HG03064 (cell line): ENCODE measurements around the gene IGHMBP2.

Source experiments
- ATAC-seq: cut with Tn5 transposase; IDR thresholded peaks from one replicate; pipeline ENCODE4 v1.9.1; 2021; ENCODE audit warnings: low read depth; ENCODE audit not compliant: unreplicated experiment

IGHMBP2 gene

DNA sequence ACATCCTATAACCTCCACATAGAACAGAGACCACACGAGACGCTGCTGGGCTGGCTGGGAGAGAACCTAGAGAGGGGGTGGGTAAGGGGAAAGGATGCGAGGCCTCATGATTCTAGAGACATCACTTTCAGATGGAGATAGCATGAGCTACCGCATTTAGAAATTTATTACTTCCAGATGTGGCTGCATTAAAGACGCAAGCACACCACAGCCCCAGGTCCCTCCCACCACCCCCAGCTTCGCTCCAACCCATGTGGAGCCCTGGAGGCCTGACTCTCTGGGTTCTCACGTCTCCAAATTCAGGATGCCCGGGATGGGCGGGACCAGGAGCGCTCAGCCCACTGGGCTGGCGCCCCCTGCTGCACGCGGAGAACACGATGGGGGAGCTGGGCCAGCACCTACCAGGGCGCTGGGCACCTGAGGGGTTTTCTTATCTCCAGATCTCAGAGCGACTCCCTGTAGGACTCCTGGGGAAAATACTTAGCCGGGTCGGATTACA lies 13.7 kb upstream of the IGHMBP2 start:
- no peak for ATAC-seq

DNA sequence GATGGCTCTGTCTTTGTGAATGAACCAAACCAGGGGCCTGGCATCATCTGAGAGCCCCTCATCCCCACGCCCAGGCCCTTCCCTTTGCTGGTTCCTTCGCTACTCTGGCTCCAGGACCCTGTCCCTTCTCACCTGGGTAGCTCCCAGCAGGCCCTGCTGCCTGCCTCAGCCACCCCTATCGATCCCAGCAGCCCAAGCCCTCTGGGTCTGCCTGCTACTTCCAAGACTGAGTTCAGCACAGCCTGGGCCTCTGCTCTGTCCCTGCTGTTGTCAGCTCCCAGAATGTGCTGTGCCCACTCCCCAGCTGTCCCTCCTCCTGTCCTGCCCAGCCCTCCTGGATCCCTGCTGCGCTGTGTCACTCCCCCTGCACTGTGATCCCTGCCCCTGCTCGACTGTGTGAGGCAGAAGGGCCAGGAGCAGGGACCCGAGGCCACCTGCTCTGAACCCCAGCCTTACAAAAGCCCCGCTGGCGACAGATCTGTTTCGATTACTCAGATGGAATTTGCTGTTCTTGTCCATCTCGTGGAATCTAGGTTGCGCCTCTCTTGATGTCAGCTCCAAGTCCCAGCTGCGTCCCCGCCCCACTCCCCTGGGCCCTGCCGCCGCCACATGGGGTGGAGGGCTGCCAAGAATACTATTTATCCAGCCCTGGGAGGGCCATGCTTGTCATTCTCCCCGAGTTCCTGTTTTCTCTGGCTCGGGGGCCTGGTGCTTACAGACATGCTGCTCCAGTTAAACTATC lies 13.0 kb upstream of the IGHMBP2 start:
- ATAC-seq: no peak

DNA sequence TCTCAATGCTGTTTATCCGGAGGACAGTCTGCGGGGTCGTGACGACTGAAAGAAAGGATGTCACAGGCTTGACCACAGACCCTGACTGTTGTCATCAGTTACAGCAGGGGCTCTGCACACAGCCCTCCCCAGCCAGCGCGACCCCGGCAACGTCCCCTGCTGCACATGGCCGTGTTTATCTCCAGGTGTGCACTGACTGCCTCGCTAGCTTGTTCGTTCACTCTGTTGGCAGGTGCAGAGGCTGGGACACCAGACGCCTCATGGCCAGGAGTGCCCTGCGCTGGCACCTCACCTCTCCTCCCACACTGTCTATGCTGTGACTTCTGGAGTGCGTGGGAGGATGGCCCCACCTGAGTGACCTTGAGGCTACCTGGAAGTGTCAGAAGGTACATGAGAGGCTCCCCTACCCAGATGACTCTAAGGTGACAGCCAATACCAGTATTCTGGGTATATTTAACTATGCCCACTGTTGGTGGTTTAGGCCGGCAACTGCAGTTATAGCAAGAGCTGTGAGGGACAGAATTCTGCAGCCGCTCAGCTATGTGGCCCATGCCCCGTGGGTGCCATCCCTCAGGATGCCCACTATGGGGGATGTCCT lies 12.2 kb upstream of the IGHMBP2 start:
- no peak for ATAC-seq

DNA sequence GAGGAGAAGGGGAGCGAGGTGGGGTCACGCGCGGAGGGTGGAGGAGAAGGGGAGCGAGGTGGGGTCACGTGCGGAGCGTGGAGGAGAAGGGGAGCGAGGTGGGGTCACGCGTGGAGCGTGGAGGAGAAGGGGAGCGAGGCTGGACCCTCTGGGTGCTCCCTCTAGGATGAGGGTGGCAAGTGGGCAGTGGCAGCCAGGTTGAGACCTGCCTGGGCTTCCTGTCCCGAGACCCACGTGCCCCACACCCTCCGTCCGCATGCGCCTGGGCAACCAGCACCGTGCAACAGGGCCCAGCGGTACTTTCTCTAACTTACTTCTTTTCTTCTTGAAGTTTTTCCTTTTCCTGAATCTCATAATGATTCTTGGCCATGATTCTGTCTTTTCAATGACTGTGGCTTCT lies 11.1 kb upstream of the IGHMBP2 start:
- ATAC-seq: no peak

DNA sequence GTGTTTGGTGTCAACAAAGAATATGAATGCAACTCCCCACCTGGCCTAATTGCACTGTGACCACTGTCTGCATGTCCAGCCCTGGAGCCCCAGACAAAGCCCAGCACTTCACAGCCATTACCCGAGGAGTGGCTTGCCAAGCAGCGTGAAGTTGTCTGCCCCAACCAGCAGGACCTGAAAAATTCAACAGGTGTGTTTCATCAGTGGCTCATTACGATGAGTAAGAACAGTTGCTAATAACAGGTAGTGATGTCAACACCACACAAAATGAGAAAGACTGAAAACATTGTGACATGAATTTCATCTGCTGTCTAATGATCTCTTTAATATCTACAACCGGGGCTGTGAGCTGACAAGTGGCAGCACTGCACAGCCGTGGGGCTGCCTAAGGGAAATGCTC lies 10.4 kb upstream of the IGHMBP2 start:
- no peak for ATAC-seq

DNA sequence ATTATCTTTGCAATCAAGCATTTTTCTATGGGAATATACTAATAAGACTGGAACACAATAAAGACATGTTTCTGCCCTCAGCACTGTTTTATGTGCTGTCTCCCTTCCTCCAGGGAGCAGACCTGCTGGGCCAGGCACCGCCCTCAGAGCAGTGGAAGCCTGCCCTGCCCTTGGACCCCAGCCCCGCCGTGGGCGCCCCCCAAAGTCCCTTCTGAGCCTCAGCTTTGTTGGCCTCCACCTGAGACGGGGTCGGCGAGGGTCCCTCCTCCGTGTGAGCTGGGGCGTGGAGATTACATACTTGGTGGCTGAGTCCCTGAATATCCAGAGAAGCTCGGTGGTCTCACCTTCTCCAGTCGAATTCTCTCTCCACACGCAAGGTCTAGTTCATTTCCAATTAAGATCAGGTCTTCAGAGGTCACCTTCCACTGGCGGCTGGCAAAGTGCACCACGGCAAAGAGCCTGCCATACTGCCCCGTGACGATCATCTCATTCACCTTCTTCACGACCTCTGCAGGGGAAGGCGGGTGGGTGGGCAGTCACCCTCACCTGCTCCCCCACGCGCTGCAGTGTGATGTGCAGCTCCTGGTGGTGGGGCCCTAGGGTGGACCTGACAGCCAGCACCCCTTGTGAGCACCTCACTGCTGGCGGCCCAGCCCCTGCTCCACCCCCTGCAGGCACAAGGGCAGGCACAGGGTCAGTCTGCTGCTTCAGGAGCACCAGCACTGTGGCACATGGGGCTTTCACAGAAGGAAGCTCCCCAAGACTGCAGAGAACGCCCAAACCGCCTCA lies 7.3 kb upstream of the IGHMBP2 start:
- no peak for ATAC-seq

DNA sequence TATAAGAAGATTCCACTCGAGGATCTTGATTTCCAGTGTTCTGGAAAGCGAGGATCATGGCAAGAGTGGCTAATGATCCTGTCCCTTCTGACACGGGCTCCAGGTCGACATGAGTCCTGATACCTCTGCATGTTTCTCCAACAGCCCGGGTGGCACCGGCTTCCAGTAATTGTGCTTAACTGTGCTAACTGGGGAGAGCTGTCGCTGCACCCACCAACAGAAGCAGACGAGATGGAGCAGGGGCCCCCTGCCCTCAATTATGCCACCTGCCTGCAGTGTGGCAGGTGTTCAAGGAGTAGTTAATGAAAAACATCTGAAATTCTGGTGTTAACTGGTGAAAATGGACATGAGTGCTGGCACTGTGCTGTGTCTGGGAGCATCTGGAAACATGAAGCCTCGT lies 6.2 kb upstream of the IGHMBP2 start:
- no peak for ATAC-seq

DNA sequence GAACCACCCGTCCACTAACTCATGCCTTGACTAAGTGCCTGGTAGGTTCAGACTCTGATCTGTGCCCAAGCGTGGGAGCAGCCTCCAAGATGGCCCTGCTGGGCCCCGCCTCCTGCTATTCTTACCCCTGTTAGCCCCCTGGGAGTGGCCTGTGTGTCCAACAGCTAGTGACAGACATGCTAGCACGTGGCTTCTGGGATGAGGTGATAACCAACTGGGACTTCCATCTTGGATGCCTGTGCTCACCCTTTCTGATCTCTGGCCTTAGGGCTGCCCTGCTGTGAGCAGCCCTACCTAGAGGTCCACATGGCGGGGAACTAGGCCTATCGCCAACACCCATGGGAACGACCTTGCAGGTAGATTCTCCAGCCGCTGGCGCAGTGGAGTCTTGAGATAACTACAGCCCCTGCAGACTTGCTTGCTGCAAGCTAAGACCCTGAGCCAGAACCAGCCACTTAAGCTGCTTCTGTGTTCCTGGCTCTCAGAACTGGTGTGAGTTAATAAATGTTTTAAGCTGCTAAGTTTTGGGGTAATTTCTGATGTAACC lies 2.8 kb upstream of the IGHMBP2 start:
- no peak for ATAC-seq

DNA sequence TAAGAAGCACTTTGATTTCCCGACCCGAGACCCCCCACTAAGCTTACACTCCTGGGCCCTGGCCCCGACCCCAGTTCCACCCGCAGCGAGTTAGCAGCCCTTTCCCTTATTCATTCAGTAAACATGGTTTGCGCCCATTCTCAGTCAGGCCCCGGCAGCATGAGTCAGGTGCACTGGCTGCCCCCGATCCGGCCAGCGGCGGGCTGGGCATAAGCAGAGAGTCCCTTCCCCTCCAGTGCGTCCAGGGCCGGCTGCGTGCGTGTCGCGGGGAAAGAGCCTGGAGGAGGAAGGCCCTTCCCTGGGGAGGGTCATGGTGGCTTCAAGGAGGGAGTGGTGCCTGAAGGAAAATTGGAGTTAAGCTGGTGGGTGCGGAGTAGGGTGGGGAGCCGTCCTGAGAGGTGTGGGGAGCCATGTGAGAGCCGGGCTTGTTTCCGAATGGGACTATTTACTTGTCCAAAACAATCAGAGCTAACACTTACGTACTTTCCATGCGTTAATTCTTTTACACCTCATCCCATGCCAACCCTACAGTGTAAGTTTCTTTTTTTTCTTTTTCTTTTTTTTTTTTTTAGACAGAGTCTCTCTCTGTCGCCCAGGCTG lies 657 bp downstream of the IGHMBP2 start:
- peak; percentile 15 for ATAC-seq

DNA sequence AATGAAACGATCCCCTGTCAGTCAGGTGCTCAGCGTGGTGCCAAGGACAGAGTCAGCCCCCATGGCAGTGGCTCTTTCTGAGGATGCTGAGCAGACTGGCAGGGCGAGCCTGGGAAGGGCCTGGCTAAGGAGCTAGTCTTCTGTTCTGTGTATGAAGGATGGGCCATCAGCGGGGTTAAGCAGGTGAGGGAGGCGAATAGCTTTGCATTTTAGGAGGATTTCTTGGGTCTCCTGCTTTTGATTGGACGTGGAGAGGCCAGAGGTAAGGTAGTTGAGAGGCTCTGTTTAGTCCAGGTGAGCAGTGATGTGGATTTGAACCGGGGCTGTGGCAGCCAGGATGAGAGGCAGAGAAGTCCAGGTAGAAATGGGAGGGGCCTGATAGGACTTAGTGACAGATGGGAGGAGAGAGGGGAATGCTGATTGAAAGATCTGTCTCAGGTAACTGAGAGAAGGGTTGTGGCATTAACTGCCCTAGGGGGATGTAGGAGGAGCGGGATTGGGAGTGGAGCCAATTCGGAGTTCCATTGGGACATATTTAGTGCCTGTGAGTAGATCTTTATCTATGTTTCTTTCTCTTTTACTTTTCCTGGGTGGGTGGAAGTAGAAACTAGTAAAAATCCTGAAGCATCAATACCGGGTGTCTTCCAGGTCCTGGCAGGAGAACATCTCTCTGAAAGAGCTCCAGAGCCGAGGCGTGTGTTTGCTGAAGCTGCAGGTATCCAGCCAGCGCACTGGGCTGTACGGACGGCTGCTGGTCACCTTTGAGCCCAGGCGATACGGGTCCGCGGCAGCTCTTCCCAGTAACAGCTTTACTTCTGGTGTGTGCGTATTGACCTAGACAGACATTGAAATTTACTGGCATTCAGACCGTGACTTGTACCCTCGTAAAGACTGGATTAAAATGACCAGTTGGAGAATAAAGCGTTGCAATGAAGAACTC lies 2.0 kb downstream of the IGHMBP2 start:
- no peak for ATAC-seq

DNA sequence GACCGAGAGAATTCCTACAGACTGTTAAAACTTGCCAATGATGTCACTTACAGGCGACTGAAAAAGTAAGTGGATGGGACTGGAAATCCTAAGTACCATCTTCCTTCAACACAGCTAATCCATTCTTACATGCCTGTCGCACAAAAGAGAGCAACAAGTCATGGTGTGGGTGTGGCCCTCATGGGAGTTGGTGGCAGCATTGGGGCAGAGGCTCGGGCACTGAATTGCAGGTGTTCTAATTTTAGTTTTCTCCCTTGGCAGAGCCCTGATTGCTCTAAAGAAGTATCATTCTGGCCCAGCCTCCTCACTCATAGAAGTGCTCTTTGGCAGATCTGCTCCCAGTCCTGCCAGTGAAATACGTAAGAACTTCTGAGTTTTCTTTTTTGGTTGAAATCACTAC lies 4.6 kb downstream of the IGHMBP2 start:
- no peak for ATAC-seq

DNA sequence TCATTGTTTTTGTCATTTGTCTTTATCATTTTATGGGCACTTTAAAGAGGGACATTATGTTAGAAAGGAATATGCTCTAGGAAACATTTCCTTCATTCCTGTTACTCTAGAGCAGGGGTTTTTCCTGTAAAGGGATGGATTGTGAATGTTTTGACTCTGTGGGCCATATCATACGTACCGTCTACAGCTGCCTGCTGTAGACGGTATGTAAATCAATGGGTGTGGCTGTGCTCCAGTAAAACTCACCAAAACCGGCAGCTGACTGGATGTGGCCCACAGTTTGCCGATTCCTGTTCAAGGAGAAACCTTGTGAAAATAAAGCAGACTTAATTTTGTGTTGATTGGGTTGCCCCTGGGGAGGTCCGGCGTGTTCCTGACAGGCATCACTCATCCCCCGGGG lies 7.3 kb downstream of the IGHMBP2 start:
- ATAC-seq: no peak

DNA sequence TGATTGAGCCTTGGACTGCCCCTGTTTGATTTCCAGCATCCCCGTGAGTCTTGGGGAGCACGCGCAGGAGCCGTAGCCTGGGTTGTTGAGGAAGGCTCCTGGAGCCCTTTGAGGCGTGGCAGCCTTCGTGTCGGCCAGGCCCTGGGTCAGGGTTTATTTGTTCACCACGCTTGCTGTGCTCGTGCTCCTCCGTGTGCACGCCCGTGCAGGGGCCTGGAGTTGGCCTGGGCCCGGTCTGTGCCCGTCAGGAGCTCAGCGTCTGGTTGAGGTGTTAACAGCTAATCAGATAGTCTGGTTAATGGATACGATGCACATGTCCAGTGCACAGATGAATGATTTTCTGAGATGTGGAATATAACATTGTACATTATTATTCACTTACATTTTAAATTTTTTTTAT lies 8.0 kb downstream of the IGHMBP2 start:
- ATAC-seq: no peak

DNA sequence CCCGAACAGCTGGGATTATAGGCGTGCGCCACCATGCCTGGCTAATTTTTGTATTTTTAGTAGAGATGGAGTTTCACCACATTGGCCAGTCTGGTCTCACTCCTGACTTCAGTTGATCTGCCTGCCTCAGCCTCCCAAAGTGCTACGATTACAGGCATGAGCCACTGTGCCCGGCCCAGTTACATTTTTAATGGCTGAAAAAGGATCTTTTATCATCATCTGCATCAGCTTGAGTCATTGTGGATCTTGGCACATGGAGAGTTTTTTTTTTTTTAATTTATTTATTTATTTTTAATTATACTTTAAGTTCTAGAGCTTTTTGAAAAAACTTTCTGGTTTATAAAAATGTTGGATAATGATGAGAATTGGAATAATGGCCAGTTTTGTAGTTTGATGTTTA lies 8.6 kb downstream of the IGHMBP2 start:
- no peak for ATAC-seq

DNA sequence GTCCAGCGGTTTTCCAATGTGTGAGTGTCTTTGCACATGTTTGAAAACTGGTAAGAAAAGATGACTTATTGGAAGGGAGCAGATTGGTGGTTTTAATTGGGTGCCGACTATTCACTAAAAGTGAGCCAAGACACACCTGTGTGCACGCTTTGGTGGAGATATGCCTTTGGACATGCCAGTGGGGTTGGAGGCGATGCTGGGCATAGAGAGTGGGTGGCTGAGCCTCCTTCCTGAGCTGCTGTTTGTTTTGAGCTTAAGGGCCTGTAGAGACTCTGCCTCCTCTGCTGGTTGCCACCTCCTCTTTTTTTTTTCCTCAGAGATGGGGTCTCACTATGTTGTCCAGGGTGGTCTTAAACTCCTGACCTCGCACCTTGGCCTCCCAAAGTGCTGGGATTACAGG lies 9.5 kb downstream of the IGHMBP2 start:
- ATAC-seq: no peak

DNA sequence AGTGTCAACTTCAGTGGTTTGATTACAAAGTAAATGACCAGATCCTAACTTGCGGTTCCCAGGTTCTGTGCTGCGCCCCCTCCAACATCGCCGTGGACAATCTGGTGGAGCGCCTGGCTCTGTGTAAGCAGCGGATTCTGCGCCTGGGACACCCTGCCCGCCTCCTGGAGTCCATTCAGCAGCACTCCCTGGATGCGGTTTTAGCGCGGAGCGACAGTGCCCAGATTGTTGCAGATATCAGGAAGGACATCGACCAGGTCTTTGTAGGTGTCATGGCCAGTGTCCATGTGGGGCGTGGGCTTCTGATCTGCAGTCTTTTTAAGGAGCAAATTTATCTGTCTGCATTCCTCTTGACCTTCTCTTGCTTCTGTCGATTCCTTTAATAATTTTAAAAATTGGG lies 11.1 kb downstream of the IGHMBP2 start:
- ATAC-seq: no peak

DNA sequence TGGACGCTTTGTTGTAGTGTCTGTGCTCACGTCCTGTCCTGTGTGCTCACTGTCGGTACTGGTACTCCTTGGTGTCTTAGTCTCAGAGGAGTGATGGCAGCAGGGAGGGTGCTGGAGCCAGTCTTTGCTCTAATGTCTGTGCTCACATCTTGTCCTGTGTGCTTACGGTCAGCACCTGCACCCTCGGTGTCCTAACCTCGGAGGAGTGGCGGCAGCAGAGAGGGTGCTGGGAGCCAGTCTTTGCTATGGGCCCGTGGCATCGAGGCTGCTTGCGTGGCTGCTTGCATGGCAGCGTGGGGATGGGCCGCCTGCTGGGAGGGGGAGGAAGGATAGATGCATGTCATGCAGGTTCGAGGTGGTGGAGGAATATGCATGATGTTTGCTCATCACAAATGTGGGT lies 12.7 kb downstream of the IGHMBP2 start:
- ATAC-seq: no peak

DNA sequence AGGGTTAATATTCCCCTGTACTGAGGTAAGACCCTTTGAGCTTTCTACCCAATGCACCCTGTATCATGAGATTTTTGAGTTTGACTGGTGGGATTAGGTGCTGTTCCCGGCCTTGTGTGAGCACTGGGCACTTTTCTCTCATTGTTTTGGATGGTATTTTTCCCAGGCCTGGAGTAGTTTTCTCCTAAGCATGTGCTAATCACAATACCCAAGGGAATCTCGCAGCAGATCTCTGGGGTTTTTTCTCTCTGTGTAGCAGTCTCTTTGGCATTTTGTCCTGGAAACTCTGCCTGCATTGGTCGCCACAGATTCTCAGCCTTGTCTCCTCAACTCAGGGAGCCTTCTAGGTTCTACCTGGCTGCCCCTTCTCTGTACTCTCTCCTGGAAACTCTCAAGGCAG lies 19.9 kb downstream of the IGHMBP2 start:
- ATAC-seq: no peak

DNA sequence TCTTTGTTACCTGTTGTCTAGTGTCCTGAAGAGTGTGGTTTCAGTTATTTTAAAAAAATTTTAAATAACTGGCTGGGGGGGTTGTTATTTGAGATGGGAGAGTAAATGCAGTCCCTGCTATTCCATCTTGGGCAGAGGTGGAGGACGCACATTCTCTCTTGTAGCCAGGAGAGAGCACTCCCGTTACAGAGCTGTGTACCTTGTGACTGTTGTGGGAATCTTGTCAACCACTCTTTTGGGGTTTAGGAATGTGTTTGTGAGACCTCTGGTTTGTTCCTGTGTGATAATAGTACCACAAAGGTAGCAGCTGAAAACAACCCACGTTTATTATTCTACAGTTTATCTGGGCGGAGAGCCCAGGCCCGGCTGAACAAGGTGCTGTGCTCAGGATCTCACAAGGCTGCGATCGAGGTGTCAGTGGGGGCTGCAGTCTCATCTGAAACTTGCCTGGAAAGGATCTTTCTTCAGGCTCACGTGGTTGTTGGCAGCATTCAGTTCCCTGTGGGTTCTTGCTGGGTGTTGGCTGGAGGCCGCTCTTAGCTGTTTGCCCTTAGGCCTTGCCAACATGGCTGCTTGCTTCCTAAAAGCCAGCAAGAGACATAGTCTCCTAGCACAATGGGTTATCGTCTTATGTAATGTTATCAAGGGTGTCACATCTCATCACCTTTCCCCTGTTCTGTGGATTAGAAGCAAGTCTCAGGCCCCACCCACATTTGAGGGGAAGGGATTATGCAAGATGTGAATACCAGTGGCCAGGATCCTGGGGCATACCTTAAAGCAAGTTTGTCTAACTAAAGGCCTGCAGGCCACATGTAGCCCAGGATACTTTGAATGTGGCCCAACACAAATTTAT lies 20.6 kb downstream of the IGHMBP2 start:
- ATAC-seq: no peak
